Panc1 (cell line): Measurements from ENCODE around the gene CDK2AP2. TPM values are rescaled to one million over a fixed set of nuclear protein-coding genes. Genes with fewer than 3 reads are reported as not detected.

Source experiments
- ATAC-seq: fragments of 200-7000 bp; cut with Tn5 transposase; 2 replicates; pipeline ENCODE4 v1.9.1; 2020; ENCODE audit warnings: mild to moderate bottlenecking, moderate library complexity
- BruUV-seq: library from RNA; stranded (reverse); fragments of 400-500 nt; replicated peaks from 2 replicates; lab custom pipeline; 2021; lab: Mats Ljungman, UMichigan
- CTCF ChIA-PET: fragments of 300-600 bp; sonication (Branson Sonifier 250); formaldehyde crosslinking; loops from one replicate; lab custom pipeline; 2022; ENCODE audit warnings: antibody characterized with exemption; lab: Charles Lee
- POLR2A ChIA-PET: fragments of 300-600 bp; sonication (Branson Sonifier 250); formaldehyde crosslinking; loops from one replicate; lab custom pipeline; 2022; ENCODE audit warnings: antibody characterized with exemption; lab: Charles Lee
- DNase-seq: peaks from one replicate; pipeline ENCODE4 v3.0.0-alpha.2; 2010; ENCODE audit warnings: low read depth, low spot score
- H3K27ac ChIP-seq: 2 replicates; pipeline ENCODE4 v1.5.1; 2011; ENCODE audit warnings: mild to moderate bottlenecking, low read length, inconsistent platforms
- H3K27me3 ChIP-seq: fragments of 200-500 bp; sonication (Bioruptor generic); 2 replicates; pipeline ENCODE4 v1.6.0; 2014; ENCODE audit warnings: low read length, inconsistent platforms; ENCODE audit not compliant: control insufficient read depth, insufficient read depth
- H3K36me3 ChIP-seq: fragments of 200-500 bp; sonication (Bioruptor generic); 2 replicates; pipeline ENCODE4 v1.5.1; 2014; ENCODE audit warnings: inconsistent platforms, mild to moderate bottlenecking, low read length, moderate library complexity; ENCODE audit not compliant: control insufficient read depth, insufficient read depth
- H3K4me1 ChIP-seq: 2 replicates; pipeline ENCODE4 v1.5.1; 2011; ENCODE audit warnings: inconsistent platforms, mild to moderate bottlenecking, low read length, moderate library complexity; ENCODE audit not compliant: control insufficient read depth, insufficient read depth
- H3K4me3 ChIP-seq, 2 experiments: 2 replicates each; pipeline ENCODE4 v1.5.1; 2011 to 2012; ENCODE audit warnings: low read depth in 2 of 2, low read length in 2 of 2, mild to moderate bottlenecking in 2 of 2, inconsistent platforms in 1 of 2, moderate library complexity in 1 of 2
- H3K9me3 ChIP-seq: fragments of 200-500 bp; sonication (Bioruptor generic); 2 replicates; pipeline ENCODE4 v1.5.1; 2014; ENCODE audit warnings: low read depth, mild to moderate bottlenecking, inconsistent platforms, low read length, moderate library complexity; ENCODE audit not compliant: control insufficient read depth, insufficient read depth
- POLR2AphosphoS5 ChIP-seq: IDR thresholded peaks from 2 replicates; pipeline ENCODE4 v1.6.1; 2012; ENCODE audit warnings: mild to moderate bottlenecking, low read depth, low read length, moderate library complexity
- SIN3A ChIP-seq: IDR thresholded peaks from 2 replicates; pipeline ENCODE4 v1.6.1; 2012; ENCODE audit warnings: low read depth, mild to moderate bottlenecking, low read length, moderate library complexity, borderline replicate concordance; ENCODE audit not compliant: insufficient read depth
- TCF7L2 ChIP-seq: IDR thresholded peaks from 2 replicates; pipeline ENCODE4 v1.6.1; 2011; ENCODE audit warnings: mild to moderate bottlenecking, low read depth, low read length, inconsistent platforms
- in situ Hi-C: cut with HindIII; loops from 2 replicates; pipeline ENCODE4 v1.10.0; 2016; ENCODE audit warnings: low sequenced_read_pairs, low pct_unique_long_range_greater_than_20kb
- intact Hi-C: fragments of 100-400 bp; cut with micrococcal nuclease; formaldehyde crosslinking; loops from one replicate; pipeline ENCODE4 v1.10.0; 2022; ENCODE audit not compliant: unreplicated experiment
- total RNA-seq: library from RNA; stranded (reverse); gene quantifications from one replicate; pipeline ENCODE4 v1.2.1, GENCODE V29; 2021; ENCODE audit not compliant: unreplicated experiment
- TF ChIP-seq, protein P1 (sequence below), 2 experiments: IDR thresholded peaks; 2 replicates each; pipeline ENCODE4 v1.6.1; 2011 to 2012; ENCODE audit warnings: low read depth in 2 of 2, control low read depth in 1 of 2, low read length in 1 of 2, mild to moderate bottlenecking in 1 of 2, moderate library complexity in 1 of 2; ENCODE audit not compliant: insufficient read depth in 1 of 2
- TF ChIP-seq, protein P2 (sequence below): fragments of 450-650 bp; IDR thresholded peaks from 2 replicates; pipeline ENCODE4 v1.5.1; 2017; ENCODE audit warnings: mild to moderate bottlenecking

Gene CDK2AP2
- total RNA-seq, 1 experiment from 2014 or later, result 76.1 TPM

DNA sequence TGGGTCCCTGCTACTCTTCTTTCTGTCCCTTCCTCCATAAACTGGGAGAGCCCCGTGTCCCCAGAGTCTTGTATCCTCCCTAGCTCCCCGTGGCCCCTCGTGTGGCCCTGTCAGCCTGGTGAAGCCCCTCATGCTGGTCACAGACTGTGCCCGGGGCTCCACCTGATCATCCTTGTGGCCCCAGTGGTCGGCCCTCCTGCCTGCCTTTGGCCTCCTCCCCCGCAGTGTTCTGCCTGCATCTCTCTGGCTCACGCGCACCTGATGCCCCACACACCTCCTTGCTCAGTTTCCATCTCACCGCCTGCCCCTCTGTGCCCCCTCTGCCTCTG is 16.5 kb upstream of the CDK2AP2 start:
- Histone ChIP-seq H3K4me3 (no peak overlapping the region), H3K27me3 (no peaks in the 10 kb centered on the region), H3K36me3 (no peaks in the 10 kb centered on the region), H3K9me3 (no peaks in the 10 kb centered on the region), H3K4me1 (peaks cover 3% of the 10 kb centered on the region; the same call in 1 of the 2 replicates), H3K27ac (no peak overlapping the region)
- CTCF ChIA-PET, result no interaction called here
- BruUV-seq, result no TSS peak
- in situ Hi-C loops (no loop called here), intact Hi-C loops (no loop called here)
- no peak for DNase-seq
- ATAC-seq, result no peak
- TF ChIP-seq, protein P1, sequence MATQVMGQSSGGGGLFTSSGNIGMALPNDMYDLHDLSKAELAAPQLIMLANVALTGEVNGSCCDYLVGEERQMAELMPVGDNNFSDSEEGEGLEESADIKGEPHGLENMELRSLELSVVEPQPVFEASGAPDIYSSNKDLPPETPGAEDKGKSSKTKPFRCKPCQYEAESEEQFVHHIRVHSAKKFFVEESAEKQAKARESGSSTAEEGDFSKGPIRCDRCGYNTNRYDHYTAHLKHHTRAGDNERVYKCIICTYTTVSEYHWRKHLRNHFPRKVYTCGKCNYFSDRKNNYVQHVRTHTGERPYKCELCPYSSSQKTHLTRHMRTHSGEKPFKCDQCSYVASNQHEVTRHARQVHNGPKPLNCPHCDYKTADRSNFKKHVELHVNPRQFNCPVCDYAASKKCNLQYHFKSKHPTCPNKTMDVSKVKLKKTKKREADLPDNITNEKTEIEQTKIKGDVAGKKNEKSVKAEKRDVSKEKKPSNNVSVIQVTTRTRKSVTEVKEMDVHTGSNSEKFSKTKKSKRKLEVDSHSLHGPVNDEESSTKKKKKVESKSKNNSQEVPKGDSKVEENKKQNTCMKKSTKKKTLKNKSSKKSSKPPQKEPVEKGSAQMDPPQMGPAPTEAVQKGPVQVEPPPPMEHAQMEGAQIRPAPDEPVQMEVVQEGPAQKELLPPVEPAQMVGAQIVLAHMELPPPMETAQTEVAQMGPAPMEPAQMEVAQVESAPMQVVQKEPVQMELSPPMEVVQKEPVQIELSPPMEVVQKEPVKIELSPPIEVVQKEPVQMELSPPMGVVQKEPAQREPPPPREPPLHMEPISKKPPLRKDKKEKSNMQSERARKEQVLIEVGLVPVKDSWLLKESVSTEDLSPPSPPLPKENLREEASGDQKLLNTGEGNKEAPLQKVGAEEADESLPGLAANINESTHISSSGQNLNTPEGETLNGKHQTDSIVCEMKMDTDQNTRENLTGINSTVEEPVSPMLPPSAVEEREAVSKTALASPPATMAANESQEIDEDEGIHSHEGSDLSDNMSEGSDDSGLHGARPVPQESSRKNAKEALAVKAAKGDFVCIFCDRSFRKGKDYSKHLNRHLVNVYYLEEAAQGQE (IDR thresholded peaks at IDR 0.05; ENCODE audit: insufficient read depth in 1 of 2, low read depth in 2 of 2, low read length in 1 of 2), result no peak
- TF ChIP-seq TCF7L2 (no peak), SIN3A (no peak), POLR2AphosphoS5 (no peak)
- POLR2A ChIA-PET, result no interaction called here

DNA sequence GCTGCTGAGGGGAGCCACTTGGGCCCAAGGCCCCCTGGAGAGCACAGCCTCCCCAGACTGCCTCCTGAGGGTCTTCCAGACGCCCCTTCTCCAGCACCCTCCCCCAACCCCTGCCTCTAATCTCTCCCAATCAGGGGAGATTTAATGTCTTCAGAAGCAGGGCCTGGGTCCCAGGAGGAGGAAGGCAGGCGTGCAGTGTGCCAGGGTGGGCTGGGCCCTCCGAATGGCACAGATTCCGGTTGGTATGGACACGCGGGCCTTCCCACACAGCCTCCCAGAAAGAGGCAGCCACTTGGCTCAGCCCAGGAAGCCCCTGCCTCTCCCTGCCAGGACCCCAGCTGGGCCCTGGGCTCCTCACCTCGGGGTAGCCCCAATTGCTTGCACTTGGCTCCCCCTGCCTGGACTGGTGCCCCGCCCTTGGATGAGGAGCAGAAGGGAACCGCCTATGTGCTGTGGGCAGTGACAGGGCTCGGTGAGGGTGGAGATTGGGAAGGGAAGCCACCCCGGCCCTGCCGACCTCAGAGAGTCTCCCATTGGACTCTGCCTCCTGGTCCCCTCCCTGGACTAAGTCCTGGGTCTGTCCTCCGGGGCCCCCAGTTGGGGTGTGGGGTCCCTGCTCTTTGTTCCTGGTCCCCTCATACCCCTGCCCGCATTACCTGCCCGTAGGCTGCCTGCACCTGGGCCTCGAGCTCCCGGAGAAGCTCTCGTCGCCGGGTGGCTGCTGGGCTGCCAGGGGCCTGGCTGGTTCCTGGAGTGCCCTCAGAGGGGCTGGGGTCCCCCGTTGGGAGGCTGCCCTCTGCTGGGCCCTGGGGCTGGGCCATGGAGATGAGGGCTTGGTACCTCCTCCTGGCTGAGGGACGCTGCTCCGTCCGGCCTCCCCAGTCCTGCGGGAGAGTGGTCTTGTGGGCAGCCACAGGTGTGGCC is 15.9 kb upstream of the CDK2AP2 start:
- BruUV-seq, result no TSS peak
- peak; percentile 80 for ATAC-seq

More for the DNA sequence above, 15.9 kb upstream of the CDK2AP2 start:
- no peaks in the 10 kb centered on the region for H3K27me3 ChIP-seq
- DNase-seq, result no peak
- no peaks in the 10 kb centered on the region for H3K36me3 ChIP-seq
- H3K9me3 ChIP-seq, result no peaks in the 10 kb centered on the region
- H3K27ac ChIP-seq, result no peak overlapping the region
- in situ Hi-C loops (no loop called here), intact Hi-C loops (no loop called here)
- TF ChIP-seq, protein P1 (IDR thresholded peaks at IDR 0.05; ENCODE audit: insufficient read depth in 1 of 2, low read depth in 2 of 2, low read length in 1 of 2), result no peak
- TF ChIP-seq, protein P2, sequence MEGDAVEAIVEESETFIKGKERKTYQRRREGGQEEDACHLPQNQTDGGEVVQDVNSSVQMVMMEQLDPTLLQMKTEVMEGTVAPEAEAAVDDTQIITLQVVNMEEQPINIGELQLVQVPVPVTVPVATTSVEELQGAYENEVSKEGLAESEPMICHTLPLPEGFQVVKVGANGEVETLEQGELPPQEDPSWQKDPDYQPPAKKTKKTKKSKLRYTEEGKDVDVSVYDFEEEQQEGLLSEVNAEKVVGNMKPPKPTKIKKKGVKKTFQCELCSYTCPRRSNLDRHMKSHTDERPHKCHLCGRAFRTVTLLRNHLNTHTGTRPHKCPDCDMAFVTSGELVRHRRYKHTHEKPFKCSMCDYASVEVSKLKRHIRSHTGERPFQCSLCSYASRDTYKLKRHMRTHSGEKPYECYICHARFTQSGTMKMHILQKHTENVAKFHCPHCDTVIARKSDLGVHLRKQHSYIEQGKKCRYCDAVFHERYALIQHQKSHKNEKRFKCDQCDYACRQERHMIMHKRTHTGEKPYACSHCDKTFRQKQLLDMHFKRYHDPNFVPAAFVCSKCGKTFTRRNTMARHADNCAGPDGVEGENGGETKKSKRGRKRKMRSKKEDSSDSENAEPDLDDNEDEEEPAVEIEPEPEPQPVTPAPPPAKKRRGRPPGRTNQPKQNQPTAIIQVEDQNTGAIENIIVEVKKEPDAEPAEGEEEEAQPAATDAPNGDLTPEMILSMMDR, result no peak
- TF ChIP-seq POLR2AphosphoS5 (no peak), TCF7L2 (no peak), SIN3A (no peak)
- no peak overlapping the region for H3K4me3 ChIP-seq
- H3K4me1 ChIP-seq, result peaks cover 3% of the 10 kb centered on the region; the same call in 1 of the 2 replicates
- ChIA-PET CTCF (no interaction called here), POLR2A (no interaction called here)
